IPS-NIHi7 (cell line): Measurements from ENCODE around the gene RXRG.
A peak's percentile ranks its signal among the peaks of the same experiment; 100 is the strongest.
"Not testable (repeated sequence)": the region's sequence is repeated elsewhere in the genome, so short reads cannot be mapped to it uniquely, and the experiment has no call there.

Source experiments
- DNase-seq: peaks from one replicate; pipeline ENCODE4 v3.0.0; 2012; ENCODE audit warnings: mixed read lengths; ENCODE audit errors: extremely low spot score

RXRG gene

DNA sequence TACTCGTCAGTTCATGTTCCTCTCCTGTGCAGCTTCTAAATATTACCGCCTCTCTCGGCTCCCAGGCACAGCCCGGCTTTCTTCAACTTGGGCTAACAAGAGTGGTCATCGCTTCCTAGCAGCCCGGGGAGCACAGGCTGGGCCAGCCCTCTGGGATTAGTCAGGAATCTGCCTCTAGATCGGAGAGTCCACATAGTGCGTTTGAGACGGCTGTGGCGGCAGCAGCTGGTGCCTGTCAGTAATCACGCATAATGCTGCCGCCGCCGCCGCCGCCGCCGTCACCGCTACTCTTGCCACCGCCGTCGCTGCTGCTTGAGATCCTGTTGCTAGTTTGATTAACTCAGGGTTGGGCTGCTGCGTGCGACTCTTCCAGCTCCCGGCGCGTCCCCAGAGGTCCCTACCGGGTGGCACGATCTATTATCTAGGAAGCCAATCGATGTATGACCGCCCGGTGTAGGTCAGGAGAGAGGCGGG is at the start of gene RXRG:
RXRG (minus strand) TSS at position 230 of the 474 bp plus-strand sequence. CDS start 233 bp downstream, outside the sequence.
- peak; percentile 61 for DNase-seq

DNA sequence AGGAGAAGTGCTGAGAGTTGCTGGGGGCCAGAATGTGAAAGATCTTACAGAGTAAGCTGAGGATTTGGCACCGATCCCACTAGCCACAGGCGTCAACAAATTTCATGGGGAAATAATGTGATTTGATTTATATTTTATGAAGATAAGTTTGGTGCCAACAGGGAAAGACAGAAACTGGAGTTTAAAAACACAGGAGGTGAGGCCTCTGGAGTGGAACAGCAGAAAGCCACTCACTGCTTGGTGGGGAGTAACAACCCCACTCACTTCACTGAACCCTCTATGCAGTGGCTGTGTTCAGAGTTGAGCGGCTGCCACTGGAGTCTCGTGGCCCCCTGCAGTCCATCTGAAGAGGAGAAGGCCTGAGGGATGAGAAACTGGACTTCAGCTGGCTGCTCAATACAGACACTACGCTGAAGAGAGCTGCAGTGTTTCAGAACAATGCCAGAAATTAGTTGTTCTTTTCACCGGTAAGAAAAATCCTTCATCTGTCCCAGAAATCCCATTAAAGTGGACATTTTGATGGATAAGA is 48.0 kb upstream of the RXRG start:
- no peak for DNase-seq

DNA sequence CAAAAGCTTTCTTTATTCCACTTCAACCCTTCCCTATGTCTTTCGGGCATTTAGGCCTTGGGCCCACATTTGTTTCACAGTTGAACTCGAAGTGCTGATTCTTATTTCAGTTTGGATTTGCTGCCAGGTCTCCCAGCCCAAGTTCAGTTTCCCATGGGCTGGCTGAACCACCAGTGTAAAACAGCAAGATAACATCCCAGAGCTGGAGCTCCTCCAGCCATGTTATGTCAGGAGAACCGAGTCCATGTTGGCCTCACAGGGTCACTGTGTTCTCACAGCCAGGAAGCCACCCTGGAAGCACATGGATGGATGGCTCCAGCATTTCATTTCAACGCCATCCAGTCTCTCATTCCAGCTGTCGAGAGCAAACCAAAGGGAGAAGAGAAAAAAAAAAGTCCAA is 45.2 kb upstream of the RXRG start:
- no peak for DNase-seq

DNA sequence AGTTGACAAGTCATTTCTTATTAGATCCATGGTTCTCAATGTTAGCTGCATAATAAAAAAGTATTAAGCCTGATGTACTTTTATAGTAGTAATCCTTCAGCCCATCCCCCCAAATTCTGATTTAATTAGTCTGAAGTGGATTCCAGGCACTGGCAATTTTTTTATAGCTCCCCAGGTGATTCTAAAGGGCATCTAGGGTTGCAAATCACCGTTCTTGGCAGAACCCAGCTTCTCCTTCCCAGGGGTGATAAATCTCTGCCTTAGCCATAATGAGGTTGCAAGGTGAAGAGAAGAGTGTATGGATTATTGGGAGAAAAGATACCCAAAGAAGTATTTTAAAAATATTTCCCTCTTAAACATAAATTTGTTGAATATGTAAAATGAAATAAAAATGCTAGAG is 43.0 kb upstream of the RXRG start:
- no peak for DNase-seq

DNA sequence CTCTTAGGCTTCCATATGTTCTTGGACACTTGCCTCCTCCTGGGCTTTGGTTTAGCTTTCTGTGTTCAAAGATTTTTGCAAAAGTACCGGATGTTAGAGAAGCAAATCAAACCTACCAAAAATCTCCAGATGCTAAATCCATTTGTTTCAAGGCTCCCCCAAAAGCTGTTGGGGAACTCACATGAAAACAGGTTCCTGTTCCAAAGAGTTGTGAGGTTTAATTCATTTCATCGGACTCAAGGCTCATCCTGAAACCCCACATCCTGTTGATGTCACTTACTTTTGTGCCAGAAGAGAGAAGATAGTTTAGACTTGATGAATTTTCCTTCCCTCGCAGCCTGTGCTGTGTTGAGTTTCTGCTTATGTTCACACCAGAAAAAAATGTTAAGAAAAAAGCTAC is 41.7 kb upstream of the RXRG start:
- DNase-seq: no peak

DNA sequence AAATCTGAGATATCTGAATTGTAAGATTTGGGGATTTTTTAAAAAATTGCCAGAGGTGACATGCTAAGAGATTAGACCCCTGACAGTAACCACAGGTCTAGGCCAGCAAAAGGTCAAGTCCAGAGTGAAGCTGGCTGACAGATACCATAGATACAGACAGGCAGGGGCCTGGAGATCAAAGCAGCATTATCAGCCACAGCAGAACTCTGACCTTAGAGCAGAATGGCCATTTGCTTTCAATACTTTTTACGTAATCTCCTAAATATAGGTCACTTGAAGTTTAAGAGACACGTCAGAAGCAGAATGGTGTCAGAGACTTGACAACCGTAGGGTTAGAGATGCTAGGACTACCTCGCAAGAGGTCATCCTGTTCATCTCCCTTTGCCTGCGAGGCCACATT is 40.8 kb upstream of the RXRG start:
- DNase-seq: no peak

DNA sequence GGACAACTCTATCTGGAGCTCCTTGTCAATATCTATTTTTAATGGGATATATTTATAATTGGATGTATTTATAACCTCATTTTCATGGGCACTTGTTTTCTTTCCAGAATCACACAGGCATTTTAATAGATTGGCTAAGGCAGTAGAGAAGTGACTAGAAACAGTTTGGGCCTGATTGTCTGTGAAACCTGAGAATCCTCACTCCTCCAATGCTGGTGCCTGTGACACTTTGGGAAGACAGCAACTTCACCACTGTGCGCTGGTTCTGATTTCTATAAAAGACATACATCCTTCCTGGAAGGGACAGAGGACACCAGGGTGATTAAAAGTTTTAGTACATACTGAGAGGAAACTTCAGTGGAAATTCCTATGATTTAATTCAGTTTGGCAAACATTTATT is 39.6 kb upstream of the RXRG start:
- DNase-seq: no peak

DNA sequence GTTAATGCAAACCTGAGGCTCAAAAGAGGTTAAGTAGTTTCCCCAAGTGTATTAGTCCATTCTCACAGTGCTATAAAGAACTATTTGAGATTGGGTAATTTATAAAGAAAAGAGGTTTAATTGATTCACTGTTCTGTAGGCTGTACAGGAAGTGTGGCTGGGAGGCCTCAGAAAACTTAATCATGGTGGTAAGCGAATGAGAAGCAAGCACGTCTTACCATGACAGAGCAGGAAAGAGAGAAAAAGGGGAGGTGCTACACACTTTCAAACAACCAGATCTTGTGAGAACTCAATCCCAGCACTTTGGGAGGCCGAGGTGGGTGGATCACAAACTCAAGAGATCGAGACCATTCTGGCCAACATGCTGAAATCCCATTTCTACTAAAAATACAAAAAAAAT is 38.5 kb upstream of the RXRG start:
- DNase-seq: no peak

DNA sequence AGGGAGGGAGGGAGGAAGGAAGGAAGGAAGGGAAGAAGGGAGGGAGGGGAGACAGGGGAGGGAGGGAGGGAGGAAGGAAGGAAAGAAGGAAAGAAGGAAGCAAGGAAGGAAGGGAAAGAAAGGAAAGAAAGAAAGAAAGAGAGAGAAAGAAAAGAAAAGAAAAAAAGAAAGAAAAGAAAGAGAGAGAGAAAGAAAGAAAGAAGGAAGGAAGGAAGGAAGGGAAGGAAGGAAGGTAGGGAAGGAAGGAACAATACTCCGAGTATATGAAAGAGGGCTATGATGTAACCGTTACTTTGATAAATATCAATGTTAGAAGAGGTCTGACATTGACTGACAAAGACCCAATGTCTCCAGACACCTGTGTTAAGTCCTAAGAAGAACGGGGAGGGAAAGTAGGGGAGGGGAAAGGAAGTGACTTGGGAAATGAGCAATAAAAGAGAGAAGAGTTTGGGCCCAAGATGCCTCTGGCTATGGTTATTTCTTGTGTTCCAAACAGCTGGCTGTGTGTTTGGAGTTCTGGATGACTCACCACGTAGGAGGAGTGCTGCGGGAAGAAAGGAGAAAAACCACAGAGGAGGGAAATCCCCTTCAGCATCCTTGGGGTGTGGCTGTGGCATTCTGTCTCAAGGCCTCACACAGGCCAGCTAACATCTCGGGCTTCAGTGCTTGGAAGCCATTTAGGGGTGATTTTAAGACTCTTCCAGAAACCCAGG is 37.0 kb upstream of the RXRG start:
- peak; percentile 65 for DNase-seq

DNA sequence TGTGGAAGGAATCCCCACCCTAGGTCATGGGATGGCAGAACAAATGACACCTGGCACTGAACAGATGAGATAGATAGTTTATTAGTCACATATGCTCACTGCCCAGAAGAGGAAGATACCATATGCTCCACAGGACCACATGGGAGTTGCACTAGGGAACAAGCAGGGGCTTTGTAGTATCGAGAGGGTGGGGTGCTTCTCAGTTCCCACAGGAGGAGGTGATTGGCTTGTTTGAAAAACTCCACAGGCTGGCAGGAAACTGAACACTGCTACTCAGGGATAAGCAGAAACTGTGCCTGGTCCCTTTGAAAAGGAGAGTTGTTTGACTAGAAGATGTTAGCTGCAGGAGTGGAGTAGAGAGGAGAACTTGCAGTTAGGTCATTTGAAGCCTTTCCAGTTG is 31.9 kb upstream of the RXRG start:
- DNase-seq: no peak

DNA sequence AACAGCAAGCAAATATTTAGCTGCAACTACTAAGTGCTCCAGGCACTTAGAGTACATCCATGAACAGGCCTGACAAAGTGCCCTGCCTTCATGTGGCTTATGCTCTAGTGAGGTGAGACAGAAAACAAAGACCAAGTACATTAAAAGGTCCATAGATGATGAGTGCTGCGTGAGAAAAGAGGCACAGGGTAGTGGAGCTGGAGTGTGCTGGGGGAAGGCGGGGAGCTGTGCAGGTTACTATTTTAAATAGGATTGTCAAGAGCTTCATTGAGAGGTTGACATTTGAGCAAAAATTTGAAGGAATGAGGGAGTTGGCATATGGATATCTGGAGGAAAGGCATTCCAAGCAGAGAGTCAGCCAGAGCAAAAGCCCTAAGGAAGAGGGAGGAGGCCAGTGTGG is 29.3 kb upstream of the RXRG start:
- DNase-seq: no peak

DNA sequence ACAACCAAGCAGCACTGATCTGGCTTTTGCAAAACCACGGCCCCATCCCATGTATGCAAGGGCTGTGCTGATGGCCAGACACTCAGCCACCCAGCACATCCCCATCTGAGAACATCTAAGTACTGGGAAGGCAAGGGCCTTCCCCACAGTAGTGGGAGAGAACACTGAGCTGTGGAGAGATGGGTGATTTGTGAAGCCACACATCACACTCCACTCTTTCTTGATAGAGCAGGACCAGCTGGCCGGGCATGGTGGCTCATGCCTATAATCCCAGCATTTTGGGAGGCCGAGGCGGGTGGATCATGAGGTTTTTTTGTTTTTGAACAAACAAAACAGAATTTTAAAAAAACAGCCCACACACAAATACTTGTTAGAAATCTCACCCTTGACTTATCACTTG is 28.2 kb upstream of the RXRG start:
- DNase-seq: no peak

DNA sequence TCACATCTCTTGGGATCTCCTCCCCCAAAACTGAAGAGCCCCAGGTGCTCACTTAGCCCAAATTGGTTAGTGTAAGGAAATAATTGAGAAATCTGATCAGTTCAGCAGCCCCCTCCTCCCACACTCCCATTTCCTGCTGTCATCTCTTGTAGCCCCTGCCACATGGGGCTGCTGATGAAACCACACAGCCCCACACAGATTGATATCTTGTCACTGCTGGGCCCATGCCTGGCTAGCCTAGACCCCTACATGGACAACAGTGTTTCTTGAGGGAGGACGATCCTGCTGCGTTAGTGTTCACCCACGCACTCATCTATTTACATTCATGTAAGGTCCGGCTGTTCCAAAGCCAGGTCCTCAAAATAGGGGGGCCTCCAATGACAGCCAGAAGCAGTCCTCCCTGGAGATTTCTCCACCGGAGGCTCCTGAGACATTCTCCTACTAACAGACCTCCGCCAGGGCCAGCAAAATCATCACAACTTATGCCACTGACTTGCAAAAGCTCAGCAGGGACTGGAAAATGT is 23.9 kb upstream of the RXRG start:
- DNase-seq: no peak

DNA sequence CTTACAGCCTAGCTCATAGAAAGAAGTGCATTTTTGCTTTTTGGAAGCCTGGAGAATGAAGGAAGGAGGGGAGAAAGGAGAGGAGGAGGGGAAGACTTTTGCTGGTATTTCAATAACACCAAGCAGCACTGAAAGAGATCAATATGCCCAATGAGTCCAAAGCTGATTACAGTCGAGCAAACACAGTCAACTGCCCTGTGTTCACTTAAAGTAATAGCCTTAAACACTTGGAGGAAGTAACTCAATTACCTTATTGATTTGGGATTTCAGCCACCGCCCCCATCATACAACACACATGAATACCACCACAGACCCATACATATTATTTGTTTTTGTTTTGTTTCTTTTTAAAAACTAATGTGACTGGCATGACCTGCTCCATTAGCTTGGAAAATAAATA is 23.3 kb upstream of the RXRG start:
- no peak for DNase-seq

DNA sequence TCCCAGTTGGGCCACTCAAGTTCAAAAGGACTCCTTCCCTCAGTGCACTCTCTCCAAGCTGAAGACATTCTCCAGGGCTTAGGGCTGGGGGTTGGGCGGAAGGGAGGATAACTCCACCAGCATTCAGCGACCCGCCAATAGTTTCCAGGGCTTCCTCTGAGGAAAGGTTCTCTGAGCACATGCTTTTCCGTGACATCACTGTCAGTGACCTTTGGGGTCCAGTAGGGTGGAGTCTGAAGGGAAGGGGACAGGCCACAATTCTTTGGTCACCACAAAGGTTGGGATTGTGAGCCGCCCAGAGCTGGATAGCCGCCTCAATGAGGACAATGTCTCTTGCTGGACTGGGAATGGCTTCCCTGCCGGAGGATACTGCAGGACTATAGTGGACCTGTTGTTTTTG is 22.8 kb upstream of the RXRG start:
- DNase-seq: no peak

DNA sequence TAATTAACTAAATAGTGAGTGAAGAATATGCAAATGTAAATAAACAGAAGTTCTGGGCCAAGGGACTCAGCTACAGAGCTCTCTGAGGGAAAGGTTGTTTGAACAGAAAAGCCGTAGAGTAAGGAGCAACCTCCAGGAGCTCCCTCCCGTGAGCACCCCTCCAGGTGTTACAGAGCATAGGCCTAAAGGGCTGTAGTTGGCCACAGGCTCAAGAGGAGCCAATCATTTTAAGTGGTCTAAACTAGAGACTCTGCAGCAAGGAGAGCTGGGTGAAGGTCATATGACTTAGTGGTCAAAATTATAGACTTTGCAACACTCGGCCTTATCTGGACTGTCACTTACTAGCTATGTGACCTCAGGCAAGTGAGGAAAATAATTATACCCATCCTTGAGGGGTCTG is 19.1 kb upstream of the RXRG start:
- no peak for DNase-seq

DNA sequence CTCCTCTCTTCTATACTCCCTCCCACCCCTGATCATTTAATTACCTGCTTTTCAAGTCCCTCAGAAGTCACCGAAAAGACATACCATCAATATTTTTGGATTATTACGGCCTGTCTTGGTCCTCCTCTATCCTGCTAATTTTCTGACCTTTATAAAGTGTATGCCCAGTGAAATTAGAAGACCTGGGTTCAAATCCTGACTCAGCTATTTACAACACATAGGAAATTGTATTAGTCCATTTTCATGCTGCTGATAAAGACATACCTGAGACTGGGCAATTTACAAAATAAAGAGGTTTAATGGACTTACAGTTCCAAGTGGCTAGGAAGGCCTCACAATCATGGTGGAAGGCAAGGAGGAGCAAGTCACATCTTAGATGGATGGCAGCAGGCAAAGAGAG is 14.8 kb upstream of the RXRG start:
- not testable (repeated sequence) for DNase-seq

DNA sequence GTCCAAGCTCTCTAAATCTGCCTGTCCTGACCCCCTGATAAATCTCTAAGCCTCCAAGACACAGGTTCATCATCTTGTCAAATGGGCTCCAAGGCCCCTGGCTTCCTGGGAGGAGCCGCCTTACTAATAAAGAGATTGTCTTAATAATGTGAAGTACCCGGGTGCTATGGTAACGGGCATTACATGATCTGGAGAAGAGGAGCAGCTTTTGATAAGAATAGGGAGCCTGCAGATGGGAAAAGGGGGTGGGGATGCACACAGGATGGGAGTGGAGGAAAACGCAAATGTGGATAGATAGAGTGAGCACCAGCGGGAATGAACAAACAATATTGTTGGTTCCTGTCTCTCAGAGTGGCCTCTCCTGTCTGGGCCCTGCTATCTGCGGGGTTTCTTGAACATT is 11.9 kb upstream of the RXRG start:
- DNase-seq: no peak

DNA sequence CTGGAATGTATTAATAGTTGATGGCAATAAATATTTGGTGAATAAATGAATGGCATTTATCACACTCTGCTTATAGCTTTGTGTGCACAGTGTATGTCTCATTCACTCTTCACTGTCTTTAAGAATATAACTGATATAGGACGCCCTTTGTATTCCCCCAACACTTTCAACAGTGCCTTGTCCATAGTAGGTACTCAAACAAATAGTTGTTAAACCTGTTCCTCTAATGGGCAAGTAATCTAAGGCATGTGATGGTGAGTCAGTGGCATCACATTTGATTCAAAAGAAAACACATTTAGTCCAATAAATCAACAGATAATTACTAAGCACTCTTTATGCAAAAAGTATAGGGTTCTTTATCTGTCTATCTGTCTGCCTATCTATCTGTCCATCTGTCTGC is 11.2 kb upstream of the RXRG start:
- DNase-seq: no peak

DNA sequence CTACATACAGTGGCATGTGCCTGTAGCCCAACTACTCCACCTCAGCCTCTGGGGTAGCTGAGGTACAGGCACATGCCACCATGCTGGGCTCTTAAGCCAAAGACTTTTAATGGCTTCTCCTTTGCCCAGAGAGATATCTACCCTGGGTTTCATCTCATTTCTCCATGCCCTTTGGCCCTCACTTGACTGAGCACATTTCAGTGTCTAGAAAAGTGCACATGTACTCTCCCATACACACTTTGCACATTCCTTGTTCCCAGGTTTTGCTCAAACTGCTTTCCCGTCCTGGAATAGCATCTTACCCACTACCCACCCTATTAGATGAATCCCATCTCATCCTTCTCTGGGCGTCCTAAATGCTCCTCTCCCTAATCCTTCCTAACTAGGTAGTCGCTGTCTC is 10.2 kb upstream of the RXRG start:
- no peak for DNase-seq

DNA sequence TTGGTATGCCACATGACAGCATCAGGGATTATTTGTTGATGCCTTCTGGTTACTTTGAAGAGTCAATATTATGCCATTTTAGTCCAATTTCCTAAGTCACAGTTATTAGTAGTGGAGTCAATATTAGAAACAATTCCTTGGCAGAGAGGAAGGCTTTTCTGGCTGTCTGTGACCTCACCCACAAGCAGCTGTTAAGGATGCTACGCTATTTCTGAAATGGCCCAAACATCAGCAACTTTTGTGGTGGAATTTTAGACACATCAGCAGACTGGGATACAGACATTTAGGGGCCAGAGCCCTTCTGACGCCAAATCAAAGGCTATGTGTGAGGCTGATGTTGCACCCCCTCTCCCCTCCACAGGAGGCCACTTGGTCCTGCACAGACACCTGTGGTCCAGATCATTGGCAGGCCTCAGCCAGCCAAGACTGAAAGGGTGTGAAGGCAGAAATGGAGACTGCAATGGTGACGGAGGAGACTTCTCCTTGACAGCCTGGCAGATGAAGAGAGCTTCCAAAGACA is 9.2 kb upstream of the RXRG start:
- no peak for DNase-seq

DNA sequence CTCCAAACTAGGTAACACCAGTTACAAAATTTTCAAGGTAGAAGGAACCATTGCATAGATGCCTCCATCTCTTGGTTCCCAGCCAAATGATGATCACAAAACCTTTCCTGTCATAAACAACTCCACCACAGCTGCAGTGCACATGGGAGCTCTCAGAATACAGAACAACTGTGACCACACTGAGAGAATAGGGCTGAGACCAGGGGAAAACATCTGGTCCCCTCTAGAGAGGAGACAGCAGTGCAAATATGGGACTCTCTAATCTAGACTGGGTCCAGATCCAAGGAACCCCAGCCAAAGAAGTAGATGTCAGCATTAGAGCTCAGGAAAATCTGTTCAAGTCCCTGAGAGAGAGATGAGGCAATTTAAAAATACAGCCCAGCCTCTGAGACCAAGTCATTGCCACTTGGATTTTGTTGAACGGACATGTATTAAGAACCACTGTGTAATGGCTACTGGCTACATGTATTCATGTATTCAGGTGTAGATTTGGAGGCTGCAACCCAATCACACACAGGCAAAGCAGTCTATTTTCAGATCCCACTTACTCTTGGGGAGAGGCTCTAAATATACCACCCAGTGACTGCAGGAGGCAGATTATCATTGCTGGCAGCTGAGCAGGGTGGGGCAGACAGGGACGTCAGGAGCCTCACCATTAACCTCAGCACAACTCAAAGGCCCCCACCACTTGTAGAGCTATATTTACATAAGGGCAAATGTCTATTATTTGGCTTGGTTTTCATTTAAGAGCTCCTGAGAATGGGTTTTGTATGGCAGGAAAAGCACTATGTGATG is 7.6 kb upstream of the RXRG start:
- no peak for DNase-seq

DNA sequence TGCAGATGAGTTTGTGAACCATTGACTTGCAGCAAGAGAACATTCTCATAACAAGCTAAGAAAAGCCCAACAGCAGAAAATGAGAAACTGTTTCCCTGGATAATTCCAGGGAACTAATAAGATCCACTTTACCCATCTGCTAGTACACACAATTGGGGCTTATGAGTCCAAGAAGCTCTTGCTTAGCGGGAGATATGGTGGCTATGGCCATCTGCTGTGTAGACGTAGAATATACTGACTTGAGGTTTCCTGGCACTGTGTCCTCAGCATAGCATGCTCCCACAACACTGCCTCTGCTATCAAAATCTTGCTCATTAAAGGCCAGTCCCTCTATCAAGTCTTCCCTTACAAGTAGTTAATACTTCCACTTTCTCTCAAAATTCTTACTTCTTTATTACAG is 6.8 kb upstream of the RXRG start:
- DNase-seq: no peak
